Measurements from ENCODE around the gene MPZL2.
A peak's percentile ranks its signal among the peaks of the same experiment; 100 is the strongest.

Gene MPZL2

DNA sequence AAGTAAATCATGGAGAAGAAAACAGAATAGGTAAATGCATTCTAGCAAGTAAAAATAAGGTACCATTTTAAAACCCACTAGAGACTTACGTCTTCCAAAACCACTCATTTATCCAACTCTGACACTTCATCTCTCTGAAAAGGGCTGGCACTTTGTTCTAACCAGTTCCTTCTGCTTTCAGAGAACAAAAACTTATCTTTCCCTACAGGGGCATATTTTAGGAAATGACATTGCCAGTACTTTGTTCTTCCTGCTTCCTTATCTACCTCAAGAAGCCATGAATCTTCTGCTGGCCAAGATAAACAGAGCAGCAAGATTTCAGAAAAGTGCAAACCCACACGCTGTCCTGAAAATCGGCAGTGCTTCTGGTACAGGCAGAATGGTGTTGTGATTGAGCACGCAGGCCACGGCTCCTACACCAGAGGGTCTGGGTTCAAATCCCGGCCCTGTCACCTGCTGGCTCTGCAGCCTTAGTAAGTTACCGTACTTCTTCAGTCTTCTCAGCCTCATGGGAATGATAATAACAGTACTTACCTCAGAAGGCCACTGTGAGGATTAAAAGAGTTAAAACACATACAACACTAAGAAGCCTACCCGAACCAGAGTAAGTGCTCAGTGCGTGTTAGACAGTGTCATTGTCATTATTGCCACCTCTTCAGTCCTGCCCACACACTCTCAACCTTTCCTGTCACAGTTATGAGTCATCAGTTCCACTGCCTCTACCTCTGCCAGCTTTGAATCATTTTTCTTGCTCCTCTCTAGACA is 22.9 kb downstream of the MPZL2 start:
- peak; percentile 67 for DNase-seq

DNA sequence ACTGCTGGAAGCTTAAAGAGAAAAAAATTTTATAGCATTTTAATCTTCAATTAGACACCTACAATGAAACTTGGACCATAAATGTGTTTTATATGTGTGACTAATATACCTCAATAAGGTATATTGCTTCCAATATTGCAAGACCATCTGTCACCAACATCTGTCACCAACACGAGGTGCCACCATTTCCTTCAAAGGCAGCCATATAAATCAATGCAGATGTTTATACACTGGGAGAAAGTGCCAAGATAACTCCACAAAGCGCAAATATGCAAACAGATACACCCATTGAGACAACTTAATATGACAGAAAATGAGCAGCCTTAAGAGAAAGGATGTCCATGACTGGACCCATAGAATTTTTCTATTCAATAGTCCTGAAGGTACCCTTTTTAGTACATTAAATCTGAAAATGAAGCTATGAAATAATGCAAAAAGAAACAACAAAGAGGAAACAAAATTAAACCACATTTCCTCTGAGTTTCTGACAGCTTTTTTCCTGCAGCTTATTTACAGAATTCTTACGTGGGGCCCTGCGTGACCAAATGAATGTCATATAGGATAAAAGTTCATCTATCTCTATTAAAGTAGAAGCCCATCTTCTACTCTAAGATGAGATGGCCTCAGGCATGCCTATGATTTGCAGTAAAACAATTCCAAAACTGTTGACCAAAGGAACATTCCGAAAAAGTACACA is 24.4 kb downstream of the MPZL2 start:
- no peak for DNase-seq

DNA sequence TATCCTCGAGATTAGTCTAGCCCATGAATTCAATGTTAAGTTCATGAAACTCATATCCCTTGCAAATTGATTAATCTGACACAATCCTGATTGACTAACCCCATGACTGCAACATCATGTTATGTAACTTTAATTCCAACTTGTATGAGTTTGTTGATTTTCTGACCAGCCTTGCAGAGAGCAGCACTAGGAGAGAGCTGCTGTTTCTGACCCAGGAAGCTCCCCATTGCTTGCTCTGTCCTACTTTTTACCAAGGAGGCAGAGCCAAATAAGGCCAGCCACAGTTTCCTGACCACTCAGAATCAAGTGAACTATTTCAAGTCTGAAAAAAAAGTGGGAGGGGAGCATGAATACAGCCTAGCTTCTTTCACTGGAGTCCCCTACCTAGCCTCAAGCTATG is 25.2 kb downstream of the MPZL2 start:
- DNase-seq, result no peak

DNA sequence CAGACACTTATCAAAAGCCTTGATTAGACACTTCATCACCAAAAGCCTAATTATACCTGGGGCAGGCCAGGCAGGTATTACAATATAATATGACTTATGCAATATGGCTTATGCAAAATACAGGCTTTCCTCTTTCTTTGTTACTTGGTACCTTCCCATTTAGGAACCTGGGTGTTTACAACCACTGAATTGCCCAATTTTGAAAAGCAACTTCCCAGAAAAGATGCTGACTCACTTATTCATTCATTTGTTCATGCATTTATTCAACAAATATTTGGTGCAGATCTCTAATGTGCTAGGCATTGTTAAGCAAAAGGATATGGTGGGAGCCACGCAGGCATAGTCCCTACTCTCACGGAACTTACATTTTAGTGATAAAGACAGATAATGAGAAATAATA is 25.7 kb downstream of the MPZL2 start:
- no peak for DNase-seq

DNA sequence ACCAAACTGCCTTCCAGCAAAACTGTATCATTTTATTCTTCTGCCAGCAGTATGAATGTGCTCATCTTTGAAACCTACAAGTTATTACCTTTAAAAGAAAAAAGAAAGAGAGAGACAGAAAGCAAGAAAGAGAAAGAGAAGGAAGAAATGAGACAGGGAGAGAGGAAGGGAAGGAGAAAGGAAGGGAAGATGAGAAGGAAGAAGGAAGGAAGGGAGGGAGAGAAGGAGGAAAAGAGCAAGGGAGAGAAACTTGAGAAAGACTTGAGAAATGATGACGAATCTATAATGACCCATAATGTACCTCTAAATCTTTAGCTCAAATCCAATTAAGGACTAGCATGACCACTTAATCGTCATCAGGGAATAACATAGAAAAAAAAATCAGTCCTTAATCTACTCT is 27.9 kb downstream of the MPZL2 start:
- DNase-seq, result no peak

DNA sequence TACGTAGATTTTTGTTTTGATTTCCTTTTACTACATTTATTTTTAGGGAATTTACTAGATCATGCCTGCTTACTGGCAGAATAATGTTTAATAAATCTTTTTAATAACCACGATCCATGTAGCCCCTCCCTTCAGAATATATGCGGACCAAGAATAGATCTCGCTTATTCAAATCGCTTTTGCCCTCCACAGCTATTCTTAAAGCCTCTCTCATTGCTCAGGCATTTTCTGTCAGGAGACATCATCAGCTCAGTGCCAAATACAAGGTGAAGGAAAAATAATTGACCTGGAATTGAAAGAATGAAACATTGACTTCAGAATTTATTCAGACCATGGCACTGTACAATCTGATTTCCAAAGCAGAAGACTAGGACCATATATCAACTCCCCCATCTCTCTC is 29.3 kb downstream of the MPZL2 start:
- DNase-seq, result no peak

DNA sequence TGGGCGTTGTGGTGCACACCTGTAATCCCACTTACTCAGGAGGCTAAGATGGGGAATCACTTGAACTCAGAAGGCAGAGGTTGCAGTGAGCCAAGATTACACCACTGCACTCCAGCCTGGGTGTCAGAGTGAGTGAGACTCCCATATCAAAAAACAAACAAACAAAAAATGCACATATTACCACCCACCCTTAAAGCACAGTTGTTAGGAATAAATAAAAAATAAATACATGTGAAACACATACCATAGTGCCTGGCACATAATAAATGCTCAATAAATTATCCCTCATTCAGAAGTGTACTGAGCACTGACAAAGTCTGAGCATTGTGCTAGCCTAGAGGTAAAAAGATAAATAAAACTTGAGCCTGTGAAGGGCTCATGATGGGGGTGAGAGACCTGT is 30.2 kb downstream of the MPZL2 start:
- DNase-seq, result no peak

DNA sequence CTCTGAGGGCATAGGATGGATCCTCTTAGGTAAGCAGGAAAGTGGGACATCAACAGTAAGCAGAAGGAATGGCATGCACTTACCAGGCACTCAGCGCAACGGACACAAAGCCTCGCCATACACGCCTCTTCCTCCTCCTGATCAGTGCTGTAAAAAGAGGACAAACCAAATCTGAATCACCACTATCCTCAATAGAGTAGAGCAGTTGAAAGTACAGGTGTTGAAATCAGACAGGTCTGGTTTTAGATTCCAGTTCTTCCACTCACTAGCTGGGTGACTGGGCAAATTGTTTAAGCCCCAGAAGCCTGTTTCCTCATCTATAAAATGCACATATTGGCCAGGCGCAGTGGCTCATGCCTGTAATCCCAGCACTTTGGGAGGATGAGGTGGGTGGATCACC is 30.7 kb downstream of the MPZL2 start:
- DNase-seq, result no peak

DNA sequence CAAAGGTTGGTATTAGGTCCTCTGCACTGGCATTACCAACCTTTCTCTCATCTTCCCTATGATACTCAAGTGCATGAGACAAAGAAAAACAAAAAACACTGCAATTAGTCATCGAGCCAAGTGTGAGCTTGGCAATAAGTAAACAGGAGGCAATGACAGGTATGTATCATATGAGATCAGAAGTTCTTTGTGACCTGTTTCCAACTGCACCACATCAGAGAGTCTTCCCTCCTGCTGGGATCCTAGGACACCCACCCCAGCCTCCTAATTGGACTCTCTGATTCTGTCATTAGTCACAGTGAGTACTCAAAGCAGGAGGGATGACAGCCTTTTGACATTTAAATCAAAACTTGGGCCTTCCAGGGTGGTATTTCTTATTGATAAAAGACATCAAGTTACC is 31.4 kb downstream of the MPZL2 start:
- DNase-seq, result peak; percentile 60

DNA sequence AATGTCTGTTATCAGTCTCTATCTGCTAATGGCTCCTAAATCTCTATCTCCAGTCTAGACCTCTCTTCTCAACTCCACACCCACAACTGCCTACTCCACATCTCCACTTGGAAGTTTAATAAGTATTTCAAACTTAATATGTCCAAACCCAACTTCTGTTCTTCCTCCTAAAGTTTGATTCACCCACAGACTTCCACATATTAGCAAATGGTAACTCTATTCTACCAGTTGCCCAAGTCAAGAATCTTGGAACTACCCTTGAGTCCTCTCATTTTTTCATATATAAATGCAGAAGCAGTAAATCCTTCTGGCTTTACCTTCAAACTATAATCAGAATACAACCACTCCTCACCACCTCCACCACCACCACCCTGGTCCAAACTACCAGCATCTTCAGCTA is 32.6 kb downstream of the MPZL2 start:
- no peak for DNase-seq

DNA sequence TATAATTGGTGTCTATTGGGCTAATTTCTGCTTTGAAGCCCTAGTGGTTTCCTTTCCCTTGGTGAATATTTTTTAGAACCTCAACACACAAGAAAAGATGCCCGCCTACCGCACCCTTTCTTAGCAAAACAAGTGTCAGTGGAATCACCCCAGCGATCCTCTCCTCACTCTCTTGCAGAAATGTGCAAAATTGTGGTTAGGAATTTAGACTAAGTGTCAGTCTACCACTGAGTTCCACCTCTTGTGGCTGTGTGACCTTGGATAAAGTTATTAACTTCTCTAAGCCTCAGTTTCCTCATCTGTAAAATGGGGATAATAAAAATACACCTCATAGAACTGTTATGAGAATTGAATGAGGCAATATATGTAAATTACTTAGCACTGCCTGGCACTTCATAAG is 34.0 kb downstream of the MPZL2 start:
- no peak for DNase-seq

DNA sequence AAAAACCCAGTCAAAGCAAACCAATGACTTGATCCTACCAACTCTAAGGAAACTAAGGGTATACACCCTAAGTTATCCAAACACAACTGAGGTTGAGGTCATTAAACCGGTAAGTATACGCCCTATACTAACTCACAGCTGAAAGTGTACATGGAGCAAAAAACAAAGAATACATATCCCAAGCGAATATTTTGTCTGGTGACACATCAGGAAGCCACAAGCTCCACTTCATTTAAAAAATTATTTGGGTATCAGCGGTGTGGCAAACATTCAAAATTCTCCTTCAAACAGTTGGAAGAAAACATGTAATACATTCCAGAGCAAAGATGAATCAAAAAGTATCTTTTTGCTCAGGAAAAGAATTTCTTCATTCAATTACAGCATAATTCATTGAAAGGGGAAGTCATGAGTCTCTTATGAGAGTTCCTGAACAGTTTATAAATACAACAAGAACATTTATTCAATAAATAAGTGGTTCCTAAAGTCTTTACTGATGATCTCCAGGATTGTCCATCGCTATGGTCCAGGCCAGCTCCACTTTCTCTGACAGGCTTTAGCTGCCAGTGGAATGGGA is 34.7 kb downstream of the MPZL2 start:
- no peak for DNase-seq

DNA sequence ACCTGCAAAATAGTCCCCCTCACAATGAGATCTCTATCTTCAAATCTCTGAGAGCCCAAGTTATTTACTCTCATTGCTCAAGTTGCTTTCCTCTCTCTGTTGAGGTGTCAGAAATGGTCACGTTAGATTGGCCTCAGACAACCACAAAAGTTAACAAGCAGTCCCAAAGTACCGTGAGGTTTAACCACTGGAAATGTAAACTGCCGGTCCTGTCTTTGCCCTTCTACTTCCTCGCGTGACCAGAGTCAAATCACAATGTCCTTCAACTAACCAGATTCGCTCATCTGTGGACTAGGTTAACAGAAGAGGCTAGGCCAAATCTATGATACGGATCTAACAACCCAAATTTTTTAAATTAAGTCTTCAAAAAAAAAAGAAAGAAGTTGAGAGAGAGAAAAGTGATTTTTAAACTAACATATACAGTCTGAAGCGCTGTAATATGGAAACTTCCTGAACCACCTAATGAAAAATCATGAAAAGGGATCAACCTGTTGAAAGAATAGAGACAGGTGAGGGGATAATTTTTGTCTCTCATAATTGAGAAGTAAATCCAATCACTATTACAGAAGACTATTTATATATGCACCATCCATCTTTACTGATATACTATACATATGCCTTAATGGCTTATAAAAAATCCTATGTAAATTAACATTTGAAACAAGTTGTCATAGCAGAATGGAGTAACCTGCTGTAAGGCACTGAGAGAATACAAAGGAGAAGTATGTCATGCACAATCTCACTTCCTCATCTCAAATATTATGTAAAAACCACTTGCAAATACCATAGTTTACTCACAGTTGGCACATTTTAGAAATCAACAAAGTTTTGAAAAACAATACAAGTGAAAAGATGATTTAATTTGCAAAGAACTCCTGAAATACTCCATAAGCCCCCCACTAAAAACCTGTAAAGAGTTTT is 36.0 kb downstream of the MPZL2 start:
- DNase-seq, result no peak

DNA sequence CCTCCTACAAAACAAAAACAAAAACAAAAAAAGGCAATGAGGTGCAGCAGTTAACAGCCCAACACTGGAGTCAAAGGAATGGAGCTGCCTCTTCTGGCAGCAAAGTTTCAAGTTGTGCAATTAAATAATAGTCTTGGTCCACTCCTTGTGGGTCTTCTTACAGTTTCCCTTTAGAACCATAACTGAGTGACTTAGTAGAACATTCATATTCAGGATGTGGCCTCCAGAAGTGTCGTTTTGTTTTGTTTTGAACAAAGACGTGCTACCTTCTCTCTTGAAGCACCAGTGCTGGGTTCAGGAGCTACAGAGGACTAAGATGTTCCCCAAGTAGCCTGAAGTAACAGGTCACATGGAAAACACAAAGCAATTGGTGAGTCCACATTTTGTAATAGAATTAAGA is 37.3 kb downstream of the MPZL2 start:
- DNase-seq, result no peak

DNA sequence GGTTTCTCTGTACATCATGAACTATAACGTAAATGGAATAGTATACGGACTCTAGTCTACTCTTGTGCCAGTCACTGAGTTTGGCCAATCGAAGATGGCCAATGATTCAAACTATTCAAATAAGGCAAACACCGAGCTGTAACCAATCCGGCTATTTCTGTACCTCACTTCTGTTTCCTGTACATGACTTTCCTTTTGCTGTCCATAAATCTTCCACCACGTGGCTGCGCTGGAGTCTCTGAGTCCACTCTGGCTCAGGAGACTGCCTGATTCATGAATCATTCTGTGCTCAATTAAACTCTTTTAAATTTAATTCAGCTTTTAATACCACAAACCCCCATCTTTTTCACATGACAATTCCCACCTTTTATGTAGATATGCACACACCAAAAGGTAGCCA is 37.8 kb downstream of the MPZL2 start:
- DNase-seq, result no peak

DNA sequence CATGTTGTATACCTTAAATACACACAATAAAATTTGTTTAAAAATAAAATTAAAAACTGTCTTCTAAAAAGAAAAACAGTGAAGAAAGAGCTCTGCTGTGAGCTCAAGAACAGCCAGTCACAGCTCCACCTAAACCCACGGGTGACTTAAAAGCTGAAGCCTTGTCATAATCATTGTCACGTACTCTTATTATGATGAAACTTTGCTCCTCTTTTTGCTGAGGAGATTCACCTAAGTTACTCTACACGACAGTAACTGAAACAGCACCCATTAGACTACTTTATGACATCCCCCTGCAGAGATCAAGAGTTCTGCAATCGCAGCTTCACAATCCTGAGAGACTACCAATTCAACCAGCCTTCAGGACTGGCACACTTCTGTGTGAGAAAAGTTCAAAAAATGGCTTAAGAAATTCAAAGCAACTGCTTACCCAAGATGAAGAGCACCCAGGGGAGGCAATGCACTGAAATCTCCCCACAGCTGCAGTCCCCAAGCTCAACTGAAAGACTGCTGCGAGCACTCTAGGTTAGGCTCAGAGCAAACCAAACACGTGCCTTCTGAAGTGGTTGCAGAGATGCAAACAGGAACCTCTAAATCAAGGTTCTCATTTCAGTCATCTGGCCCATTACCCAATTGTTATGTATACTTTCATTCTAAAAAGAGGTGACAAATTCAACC is 39.4 kb downstream of the MPZL2 start, which contains the start of gene JAML:
Gene JAML (minus strand): TSS at position 501 of the 678 bp plus-strand sequence. CDS start 10,145 bp downstream, outside the sequence.
- peak; percentile 52 for DNase-seq

DNA sequence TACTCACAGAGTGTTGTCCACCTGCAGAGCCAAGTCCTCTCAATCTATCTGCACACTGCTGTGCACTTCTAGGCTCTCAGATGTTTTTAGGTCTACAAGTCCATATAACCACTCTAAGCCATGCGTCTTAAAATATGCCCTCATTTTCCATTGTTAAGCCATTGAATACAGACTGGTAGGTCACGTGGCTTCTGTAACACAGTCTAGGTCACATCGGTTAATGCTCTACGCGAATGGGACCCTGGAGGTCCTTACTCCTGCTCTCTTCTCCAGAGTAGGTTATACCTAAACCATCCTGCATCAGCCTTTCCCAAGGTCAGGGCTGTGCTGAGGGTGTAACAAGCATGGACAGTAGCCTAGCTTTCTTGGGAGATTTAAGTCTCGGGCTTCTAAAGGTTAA is 40.1 kb downstream of the MPZL2 start:
- no peak for DNase-seq

DNA sequence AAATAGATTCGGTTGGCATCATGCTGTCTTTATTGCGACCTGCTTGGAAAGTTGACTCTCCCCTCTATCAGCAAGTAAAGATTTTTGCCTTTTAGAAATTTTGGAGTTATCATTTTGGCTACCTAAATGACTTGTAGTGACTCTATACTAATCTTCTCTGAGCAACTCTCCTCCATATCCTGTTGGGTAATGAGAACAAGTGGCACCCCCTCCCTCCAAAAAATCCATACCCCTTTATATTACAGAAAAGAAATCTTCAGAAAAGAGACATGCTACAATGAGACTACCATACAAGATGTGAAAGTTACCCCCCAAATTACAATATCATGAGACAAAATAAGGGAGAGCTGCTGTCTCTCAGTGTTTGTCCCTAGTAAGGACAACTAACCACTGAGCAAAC is 40.5 kb downstream of the MPZL2 start:
- peak; percentile 13 for DNase-seq

DNA sequence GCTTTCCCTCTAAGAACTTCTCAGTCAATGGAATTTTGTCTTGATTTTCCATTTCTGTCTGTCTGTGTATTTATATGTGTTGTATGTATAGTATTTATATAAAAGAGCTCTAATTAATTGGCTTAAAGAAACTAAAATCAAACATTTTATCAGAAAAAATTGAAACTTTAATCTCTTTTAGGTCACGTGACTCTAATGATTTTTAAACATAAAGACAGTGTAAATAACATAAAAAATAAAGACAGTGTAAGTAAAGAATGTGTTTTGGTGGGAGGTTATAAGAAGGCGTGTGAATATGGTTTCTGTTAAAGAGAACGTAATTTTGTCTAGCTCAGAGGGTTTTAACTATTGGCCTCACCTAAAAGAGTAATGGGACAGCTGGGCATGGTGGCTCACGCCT is 41.7 kb downstream of the MPZL2 start:
- DNase-seq, result no peak

DNA sequence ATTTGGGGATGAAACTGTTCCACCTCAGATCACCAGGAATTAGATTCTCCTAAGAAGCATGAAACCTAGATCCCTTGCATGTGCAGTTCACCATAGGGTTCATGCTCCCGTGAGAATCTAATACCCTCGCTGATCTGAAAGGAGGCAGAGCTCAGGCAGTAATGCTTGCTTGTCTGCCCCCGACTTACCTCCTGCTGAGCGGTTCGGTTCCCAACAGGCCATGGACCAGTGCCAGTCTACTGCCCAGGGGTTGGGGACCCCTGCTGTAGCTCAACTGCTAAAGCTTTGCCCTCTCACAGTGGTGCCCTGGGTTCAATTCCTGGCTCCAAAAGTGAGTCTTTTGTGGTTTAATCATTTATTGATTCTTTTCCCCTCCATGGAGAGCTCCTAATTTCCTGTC is 42.7 kb downstream of the MPZL2 start:
- no peak for DNase-seq

DNA sequence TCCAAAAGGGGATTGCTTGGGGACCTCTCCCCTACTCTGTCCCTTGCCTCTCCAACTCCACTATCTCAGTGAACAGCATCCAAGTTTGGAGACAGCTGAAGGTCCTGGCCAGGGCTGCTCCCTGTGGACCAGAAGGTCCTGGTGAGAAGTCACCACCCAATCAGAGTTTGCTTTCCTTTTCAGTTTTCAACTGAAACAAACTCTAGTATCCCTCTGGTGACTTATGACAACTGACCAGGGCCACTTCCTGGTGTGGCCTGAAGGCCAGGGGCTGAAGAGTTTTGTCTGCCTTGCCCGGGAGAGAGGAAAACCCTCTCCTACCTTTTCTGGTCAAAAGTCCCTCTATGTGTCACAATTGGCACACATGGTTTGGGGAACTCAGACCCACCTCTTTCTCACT is 44.4 kb downstream of the MPZL2 start:
- no peak for DNase-seq

DNA sequence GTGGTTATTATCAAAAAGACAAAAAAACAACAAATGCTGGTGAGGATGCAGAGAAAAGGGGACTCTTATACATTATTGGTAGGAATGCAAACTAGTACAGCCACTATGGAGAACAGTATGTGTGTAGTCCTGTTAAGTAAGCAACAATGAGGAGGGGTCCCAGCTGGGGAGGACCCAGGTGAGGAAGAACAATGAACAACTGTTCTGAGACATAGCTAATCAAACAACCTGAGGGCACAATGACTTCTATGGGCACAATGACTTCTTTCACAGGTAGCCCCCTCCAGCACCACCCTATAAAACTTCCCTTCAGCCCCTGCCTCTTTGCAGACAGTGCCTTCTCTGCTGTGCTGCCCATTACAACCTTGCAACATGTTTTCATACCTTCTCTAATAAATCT is 44.9 kb downstream of the MPZL2 start:
- no peak for DNase-seq

DNA sequence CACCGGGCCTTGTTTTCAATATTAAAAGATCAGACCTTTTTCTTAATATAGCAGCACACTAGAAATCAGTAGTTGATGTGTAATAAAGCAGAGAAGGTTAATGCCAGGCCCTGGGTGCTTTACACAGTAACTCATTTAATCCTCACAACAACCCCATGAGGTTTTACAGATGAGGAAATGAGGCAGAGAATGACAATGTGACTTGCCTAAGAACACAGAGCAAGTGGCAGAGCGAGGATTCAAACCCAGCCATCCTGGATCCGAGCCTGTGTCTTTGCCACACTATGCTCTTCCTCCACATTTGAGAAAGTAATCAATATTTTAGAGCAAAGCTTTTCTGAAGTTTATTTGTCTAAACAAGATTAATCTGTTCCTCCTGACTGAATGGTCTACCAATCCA is 46.5 kb downstream of the MPZL2 start:
- DNase-seq, result peak; percentile 32

All from stimulated activated naive CD4-positive, alpha-beta T cell treated with Interleukin-2 at 50 U/mL for 16 hours (primary cell).